GM12872 (cell line): ENCODE data around the gene ENTPD8.

Experiments
- CTCF ChIP-seq: IDR thresholded peaks from 3 replicates; pipeline ENCODE4 v1.5.1; 2011; ENCODE audit warnings: low read depth, mild to moderate bottlenecking, low read length, moderate library complexity; ENCODE audit not compliant: insufficient read depth

Gene ENTPD8

GRCh38 chr9:137486141-137486490, 45.0 kb upstream of the ENTPD8 start:
- TF ChIP-seq CTCF = no peak

- TF ChIP-seq CTCF = no peak
Measured at GRCh38 chr9:137485343-137486140, 44.4 kb upstream of the ENTPD8 start.

- TF ChIP-seq CTCF = no peak
Measured at GRCh38 chr9:137484551-137485315, 43.6 kb upstream of the ENTPD8 start.

- TF ChIP-seq CTCF = no peak
Measured at GRCh38 chr9:137482094-137482781, 41.1 kb upstream of the ENTPD8 start.

- TF ChIP-seq CTCF = no peak
Measured at GRCh38 chr9:137480686-137481683, 39.8 kb upstream of the ENTPD8 start.

- no peak for TF ChIP-seq CTCF
Measured at GRCh38 chr9:137479892-137480685, 38.9 kb upstream of the ENTPD8 start.
